ENCODE data around the gene ZNF514.

Gene ZNF514

GRCh38 chr2:95159690-95160449 lies at the start of gene ZNF514:
Gene ZNF514 (minus strand): TSS chr2:95159848. CDS start chr2:95153253, 6,595 bp downstream.
- peak; percentile 68 to 73 for DNase-seq

DNA sequence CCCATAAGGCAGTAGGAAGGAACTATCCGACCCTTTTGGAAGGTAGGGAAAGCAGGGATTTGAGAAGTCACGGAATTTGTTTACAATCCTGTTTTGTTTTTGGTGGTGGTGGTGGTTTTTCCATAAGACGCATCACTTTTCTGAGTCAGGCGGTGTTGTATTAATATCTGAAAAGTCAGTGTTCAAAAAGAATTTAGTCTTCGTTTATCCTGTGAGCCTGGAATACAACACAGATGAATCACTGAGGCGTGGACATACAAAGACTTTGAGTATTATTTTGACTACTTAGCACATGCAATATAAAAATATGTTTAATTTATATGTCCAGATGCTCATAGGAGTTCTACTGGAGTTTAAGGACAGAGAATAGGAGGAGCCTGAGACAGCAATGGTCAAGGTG lies 48.5 kb upstream of the ZNF514 start:
- no peak for DNase-seq

DNA sequence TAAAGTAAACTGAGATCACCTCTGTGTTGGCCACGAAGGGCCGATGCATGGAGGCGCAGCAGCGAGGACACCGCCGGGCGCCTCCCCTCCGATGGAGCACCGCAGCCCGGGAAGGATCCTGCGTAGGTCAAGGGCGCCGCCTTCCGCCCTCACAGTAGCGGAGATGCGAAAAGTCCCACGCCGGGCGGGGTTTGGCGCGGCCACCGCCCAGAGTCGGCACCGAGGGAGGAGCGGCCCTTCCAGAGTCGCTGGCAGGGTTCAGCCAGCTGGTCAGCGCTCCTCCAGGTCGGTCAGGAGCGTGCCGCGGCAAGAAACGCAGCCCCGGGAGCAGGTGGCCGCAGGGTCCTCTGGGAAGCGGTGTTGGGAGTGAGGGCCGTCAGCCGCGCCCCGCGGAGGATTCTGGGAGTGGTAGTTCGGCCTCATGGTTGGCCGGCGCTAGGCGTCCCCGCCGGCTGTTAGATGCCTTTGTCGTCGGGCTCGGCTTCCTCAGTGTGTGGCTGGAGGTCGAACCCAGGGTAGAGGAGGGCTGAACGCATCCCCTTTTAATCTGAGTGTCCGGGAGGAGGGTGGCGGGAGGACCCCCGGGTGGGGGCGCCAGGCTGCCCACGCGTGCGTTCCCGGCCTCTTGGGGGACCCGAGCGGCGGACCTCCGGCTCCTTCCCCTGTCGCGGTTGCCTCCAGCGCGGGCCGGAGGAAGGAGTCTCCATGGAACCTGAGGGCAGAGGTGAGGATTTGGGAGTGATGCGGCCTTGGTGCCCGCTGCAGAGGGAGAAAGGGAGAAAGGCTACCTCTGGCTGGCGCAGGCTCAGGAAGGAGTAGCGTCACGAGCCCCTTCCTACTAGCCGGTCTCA lies 47.7 kb upstream of the ZNF514 start, which contains the start of gene ZNF892:
Gene ZNF892, plus strand, starts transcription at position 411 of the 851 bp plus-strand sequence. Its CDS starts 295 bp downstream, at position 706.
- DNase-seq = peak; percentile 76 to 80

DNA sequence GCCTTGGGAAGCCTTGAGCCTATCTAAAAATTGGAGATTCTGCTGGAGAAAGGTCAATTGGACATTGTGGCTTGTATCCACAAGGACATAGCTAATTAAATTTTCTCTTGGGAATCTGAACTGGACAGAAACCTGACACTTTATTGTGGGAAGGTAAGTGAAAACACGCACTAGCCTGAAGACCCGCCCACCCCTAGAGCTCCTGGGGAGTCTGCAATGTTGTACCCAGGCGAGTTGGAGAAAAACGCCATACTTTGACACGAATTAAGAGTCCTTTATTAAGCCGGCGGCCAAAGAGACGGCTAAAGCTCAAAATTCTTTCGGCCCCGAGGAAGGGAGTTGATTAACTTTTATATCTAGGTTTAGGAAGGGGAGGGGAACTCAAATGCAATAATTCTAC lies 46.4 kb upstream of the ZNF514 start:
- no peak for DNase-seq

DNA sequence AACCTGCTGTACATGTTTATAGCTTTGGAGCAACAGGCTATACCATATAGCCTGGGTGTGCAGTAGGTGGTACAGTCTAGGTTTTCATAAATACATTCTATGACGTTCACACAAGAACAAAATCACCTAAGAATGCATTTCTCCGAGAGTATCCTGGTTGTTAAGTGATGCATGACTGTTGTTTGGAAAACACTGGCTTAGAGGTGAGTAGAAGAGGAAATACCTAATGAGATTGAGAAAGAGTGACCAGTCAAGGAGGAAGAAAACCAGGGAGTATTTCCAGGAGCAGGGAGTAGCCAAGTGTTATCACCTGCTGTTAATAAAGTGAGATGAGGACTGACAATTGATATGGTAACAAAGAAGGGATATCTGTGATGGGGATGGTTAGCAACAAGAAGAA lies 44.7 kb upstream of the ZNF514 start:
- DNase-seq = no peak

DNA sequence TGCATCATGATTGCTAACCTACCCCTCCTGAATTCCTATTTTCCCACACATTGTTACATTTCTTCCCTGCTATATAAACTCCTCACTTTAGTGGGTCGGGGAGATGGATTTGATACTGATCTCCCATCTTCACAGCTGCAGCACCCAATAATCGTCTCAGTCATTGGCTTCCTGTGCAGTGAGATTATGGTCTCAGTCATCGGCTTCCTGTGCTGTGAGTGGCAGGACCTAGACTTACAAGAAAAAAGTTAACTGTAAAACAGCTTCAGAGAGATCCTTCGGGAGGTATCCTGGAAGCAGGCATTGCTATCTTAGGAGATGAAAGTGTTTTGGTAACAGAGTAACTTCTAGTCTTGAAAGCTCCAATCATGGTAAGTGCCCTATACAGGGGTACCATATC lies 44.3 kb upstream of the ZNF514 start:
- DNase-seq = no peak

GRCh38 chr2:95192956-95193355 lies 33.3 kb upstream of the ZNF514 start:
- DNase-seq = peak; percentile 26 to 34

DNA sequence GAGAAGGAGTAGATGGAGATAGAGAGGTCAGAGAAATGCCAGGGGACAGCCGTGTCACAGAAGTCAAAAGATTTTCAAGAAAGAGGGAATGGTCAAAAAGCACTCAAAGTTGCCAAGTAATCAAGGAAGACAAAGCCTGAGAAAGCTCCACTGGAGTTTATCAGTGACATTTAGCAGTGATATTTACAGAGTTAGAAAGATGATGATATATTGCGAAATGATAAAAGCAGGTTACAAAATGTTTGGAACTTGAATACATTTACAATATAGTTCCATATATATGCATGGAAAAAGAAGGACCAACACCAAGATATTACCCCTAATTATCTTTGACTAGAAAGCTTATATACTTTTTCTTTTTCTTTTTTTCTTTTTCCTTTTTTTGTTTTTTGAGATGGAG lies 26.3 kb upstream of the ZNF514 start:
- DNase-seq = no peak

DNA sequence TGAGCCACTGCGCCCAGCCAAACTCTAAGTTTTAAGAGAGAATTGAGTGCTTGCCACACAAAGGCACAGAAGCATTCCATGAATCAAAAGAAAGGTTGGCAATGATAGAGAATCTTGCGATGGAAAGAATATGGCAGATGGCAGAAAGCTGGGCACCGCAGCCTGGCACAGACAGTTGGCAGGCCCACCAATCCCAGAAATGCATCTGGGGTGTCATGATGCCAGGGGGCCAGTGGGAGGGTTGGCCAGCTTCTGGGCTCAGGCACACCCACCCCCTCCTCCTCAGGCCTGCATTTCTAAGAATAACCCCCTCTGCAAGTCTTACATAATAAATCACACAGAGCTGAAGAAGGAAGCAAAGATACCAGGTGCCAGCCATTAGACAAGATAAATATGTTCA lies 25.5 kb upstream of the ZNF514 start:
- no peak for DNase-seq

DNA sequence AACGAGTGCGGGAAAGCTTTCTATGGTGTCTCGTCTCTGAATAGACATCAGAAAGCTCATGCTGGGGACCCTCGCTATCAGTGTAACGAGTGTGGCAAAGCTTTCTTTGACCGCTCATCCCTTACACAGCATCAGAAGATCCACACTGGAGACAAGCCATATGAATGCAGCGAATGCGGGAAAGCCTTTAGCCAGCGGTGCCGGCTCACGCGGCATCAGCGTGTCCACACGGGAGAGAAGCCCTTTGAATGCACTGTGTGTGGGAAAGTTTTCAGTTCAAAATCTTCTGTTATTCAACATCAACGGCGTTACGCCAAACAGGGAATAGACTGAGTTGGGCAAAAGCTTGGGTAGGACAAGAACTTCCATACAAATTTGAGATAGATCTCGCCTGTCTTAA lies 22.1 kb upstream of the ZNF514 start:
- no peak for DNase-seq

DNA sequence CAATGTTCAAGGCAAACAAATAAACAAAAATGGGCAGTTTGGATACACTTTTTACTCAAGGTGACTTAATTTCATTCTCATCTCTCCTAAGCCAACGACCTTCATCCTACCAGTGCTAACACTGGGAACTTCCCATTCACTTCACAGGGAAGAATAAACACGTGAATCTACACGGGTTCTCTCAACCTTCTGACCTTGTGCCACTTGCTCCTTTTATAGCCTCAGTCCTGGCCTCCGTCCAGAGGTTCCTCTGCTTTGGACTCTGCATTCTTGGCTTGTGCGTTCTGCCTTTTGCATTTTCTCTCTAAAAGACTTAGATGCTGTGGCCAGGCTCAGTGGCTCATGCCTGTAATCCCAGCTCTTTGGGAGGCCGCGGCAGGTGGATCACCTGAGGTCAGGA lies 19.8 kb upstream of the ZNF514 start:
- DNase-seq = no peak

- no peak for DNase-seq
Measured at GRCh38 chr2:95174031-95174542, 14.4 kb upstream of the ZNF514 start.

DNA sequence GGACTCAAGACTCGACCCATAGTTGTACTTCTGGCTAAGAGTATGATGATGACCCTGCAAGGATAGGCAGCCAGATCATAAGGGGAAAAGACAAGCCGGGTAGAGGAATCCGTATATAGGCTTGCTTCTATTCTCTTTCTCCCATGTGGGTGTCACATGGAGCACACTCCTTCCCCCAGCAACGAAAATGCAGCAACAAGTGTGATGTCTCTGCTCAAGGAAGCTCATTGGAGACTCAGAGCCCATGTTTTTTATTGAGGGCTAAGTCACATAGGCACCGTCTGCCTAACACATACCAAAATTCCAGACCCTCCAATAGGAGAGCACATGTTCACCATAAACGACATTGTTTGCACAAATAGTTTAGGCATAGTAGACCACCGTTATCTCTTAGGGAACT lies 12.3 kb upstream of the ZNF514 start:
- no peak for DNase-seq

DNA sequence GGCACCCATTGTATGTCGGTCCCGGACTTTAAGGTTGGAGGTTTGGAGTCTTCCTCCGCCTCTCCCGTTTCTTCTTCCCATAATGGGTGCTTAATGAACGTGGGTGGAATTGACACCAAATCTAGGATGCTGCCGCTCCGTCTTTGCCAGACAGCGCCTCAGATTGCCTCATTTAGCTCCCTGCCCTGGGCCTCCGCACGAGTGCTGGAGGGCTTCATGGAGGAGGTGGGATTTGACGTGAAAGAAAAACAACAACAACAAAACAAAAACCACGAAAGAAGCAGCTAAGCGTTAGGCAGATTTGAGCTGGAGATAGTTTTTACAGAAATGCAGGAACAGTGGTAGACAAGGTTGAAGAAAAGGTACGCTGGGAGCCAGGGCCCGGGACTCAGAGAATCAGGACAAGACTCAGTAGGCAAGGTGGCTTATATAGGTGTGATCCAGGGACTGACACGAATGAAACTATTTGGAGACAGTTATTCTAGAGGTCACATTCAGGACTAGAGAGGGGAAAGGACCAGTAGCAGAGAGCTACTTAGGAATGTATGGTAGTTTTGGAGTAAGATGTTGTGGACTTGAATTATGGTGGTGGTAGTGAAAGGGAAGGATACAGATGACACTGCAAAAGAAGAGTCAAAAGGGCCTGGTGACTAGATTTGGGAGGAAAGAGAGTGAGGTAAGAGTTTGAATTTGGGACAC lies 6.6 kb upstream of the ZNF514 start:
- no peak for DNase-seq

DNA sequence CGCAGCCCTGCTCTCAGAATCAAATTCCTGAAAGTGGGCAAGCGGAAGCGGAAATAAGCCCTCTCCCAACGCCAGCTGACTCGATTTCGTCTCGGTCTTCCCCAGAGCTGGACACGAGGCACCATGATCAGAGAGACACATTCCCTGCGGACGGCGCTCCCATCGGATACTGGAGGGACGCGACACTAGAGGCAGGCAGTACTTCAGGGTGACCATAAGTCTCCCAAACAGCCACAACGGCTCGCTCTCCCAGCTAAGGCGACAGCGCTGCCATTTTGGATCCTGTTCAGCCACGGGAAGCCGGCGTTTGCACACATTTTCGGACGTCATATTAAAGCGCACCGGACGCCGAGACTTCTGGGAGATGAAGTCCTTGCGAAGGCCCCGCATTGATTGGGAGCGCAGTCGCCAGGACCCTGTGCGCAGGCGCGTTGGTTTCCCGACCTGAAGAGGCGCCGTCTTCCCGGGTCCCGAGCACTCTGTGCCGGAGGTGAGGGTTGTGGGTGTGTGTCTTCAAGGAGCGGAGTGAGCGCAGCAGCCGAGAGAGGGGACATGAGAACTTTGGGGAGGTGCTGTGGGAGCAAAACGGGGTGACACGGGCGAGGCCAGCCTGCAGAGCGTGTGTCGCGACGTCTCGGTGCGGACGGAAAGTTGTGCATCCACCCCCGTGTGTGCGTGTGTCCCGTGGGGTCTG lies 5.9 kb upstream of the ZNF514 start, which contains the start of gene ZNF2:
Gene ZNF2, plus strand, starts transcription at position 439 of the 694 bp plus-strand sequence. CDS start 10,418 bp downstream, outside the sequence.
- DNase-seq = peak; percentile 94 to 97

DNA sequence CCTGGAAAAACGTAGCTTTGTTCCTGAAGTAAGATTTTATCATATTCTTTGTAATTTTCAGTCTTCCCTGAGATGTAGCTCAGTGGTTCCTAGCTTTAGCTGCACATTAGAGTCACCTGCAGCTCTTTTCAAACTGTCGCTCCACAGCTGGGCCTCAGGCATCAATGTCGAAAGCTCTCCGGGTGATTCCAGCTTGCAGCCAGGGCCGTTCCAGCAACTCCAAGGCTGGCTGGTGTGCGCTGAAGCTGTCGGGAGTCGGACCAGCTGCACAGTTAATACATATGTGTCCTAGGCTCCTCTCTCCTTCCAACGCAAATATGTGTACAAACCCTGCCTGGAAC lies 5.4 kb upstream of the ZNF514 start:
- DNase-seq = peak in 1 of 2 experiments; percentile 27

DNA sequence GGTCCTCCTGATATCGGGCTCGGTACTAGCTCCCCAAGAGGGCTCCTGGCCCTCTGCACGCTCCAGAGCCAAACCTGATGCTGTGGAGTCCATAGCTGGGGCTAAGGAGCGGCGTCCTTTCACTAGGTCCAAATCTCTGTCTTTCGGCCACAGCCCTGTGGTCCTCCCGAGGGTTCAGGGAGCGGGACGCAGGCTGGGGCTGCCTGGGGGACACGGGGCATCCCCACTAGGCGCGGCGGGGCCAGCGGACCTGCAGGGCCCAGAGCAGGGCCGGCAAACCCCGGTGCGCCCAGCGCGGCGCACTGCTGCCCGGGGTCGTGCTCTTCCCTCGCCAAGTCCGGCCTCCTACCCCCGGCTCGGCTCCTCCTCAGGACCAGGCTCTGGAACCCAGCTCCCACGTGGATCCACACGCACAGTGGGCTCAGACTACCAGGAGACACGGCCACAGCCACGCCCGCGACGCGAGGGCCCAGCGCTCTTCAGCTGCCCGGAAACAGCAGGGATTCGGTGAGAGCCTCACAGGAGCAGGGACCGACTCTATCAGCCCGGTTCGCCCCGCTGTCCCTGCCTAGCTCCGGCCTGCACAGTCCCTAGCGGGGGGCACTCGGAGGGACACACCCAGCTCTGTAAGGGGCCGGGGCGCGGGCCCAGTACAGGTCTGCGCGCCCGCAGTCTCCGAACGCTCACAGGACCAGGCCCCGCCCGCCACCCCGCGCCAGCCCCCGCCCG lies 593 bp downstream of the ZNF514 start:
- peak in 1 of 2 experiments; percentile 31 for DNase-seq

DNA sequence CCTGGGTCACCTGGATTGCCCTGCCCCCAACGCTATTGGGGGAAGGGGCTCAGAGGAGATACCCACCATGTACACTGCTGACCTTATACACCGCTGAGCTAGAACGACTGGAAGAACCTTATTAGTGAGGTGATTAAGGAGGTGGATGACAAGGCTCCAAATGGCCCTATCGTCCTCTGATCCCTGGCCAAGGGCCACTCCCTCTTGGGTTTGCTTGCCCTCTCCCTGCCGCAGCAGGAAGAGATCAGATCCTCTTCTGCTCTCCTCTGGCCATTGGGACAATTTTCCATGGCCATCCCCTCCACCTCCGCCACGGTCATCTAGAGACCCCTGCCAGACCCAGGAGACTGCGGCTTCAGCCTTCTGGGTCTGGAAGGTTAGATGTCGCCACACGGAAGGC lies 1.2 kb downstream of the ZNF514 start:
- no peak for DNase-seq

GRCh38 chr2:95149397-95149984 lies 10.2 kb downstream of the ZNF514 start:
- no peak for DNase-seq

DNA sequence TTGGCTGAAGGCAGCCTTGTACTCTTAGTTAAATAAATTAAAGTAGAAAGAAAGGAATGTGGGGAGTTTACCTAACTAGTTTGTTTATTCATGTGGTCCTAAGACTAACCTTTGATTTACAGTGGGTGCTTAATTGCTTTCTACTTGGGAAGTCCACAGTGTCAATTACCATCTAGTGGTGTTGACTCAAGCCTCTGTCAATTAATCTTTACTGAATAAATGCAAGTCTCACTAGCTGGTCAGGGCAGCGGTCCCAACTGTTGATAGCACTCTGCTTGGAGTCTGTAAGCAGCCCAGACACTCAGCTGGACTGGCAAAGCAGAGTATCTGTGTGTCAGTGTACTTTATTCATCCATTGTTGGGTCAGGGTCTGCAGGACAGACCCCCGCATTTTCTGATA lies 15.8 kb downstream of the ZNF514 start:
- DNase-seq = no peak

DNA sequence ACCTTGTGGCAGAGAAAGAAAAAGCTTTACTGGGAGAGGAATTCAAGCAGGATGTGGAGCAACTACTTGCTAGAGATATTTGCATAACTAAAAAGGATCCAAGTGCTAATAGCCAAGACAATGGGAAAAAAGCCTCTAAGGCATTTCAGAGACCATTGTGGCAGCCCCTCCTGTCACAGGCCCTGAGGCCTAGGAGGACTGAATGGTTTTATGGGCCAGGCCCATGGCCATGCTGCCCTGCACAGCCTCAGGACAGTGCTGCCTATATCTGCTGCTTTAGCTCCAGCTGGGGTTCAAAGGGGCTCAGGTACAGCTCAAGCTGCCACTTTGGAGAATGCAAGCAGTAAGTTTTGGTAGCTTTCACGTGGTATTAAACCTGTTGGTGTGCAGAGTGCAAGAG lies 20.9 kb downstream of the ZNF514 start:
- no peak for DNase-seq

Measured in stimulated activated CD4-positive, alpha-beta T cell treated with anti-CD3 and anti-CD28 coated beads, Interleukin-4, amount 100 ng/mL, for 4 hours (primary cell).